Stomach (tissue), 4 donors: ENCODE measurements around the gene CASP1.

ENCODE experiments used
- EP300 ChIP-seq: sonication (generic); formaldehyde crosslinking; IDR thresholded peaks from one replicate; pipeline ENCODE4 v1.6.1; 2017; ENCODE audit warnings: antibody characterized with exemption
- POLR2AphosphoS5 ChIP-seq, 3 donors: sonication (generic); formaldehyde crosslinking; IDR thresholded peaks; one replicate each; pipeline ENCODE4 v1.6.1; 2016; ENCODE audit warnings: antibody characterized with exemption in 3 of 3

DNA sequence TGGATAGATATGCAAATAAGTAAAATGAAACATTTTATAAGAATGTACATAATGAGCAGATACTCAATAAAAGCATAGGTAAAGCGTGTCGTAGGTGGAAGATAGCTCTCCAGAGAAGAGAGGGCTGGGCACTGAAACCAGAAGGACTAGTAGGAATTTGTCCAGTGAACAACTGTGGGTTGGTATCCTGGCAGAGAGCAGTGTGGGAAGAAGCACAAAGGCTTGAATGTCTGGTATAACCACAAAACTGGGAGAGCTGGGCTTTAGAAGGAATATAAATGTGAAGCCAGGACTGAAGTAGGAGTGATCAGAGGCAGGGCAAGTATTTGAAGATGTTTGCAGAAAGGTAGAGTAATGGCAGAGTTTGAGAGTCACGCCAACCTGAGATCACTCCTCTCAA, 43.3 kb upstream of the CASP1 start:
- TF ChIP-seq EP300 (no peak), POLR2AphosphoS5 (IDR thresholded peaks at IDR 0.05) (no peak)
